B cell (primary cell): Measurements from ENCODE around the gene ANXA1. TPM values are rescaled to one million over a fixed set of nuclear protein-coding genes. Genes with fewer than 3 reads are reported as not detected.

ENCODE experiments used
- ATAC-seq: fragments of 200-7000 bp; cut with Tn5 transposase; one replicate; pipeline ENCODE4 v1.10.0; 2021; ENCODE audit warnings: low read depth, mild to moderate bottlenecking, moderate number of reproducible peaks, moderate library complexity
- CTCF ChIA-PET: fragments of 350-600 bp; sonication (Branson Sonifier 250); formaldehyde crosslinking; loops from one replicate; lab custom pipeline; 2021; ENCODE audit warnings: antibody characterized with exemption, inconsistent platforms; lab: Charles Lee
- POLR2A ChIA-PET: fragments of 350-600 bp; sonication (Branson Sonifier 250); formaldehyde crosslinking; loops from one replicate; lab custom pipeline; 2021; ENCODE audit warnings: antibody characterized with exemption; lab: Charles Lee
- DNase-seq: peaks from one replicate; pipeline ENCODE4 v3.0.0; 2013
- H2AFZ ChIP-seq: 2 replicates; pipeline ENCODE4 v1.6.1; 2012; ENCODE audit warnings: mild to moderate bottlenecking, low read depth, low read length; ENCODE audit not compliant: insufficient read depth, poor library complexity, severe bottlenecking
- H3K27ac ChIP-seq, 2 donors: 1 replicate in 1 of 2; 2 replicates in 1 of 2; pipeline ENCODE4 v1.5.1; 2012 to 2013; ENCODE audit warnings: low read length in 2 of 2, mild to moderate bottlenecking in 2 of 2, moderate library complexity in 1 of 2
- H3K27me3 ChIP-seq, 4 experiments: fragments of 200-600 bp in 1 of 4; sonication (generic) in 1 of 4; replicated peaks in 1 of 4; 1 replicate in 2 of 4; 2 replicates in 2 of 4; pipeline versions ENCODE4 v1.6.1 to v1.7.0; 2013 to 2016; ENCODE audit warnings: low read length in 3 of 4, mild to moderate bottlenecking in 2 of 4, mixed read lengths in 1 of 4, moderate library complexity in 1 of 4; ENCODE audit not compliant: insufficient read depth in 4 of 4, control insufficient read depth in 3 of 4; ENCODE audit errors: control extremely low read depth in 1 of 4
- H3K36me3 ChIP-seq, 2 experiments: replicated peaks in 1 of 2; 1 replicate in 1 of 2; 2 replicates in 1 of 2; pipeline versions ENCODE4 v1.6.1 to v1.7.1; 2013; ENCODE audit warnings: low read length in 1 of 2; ENCODE audit not compliant: insufficient read depth in 2 of 2, control insufficient read depth in 1 of 2; ENCODE audit errors: control extremely low read depth in 1 of 2, extremely low read depth in 1 of 2
- H3K4me1 ChIP-seq, 2 donors: fragments of 200-600 bp in 1 of 2; sonication (generic) in 1 of 2; 1 replicate in 1 of 2; 2 replicates in 1 of 2; pipeline versions ENCODE4 v1.5.1 to v1.6.1; 2013 to 2017; ENCODE audit warnings: low read length in 2 of 2; ENCODE audit not compliant: control insufficient read depth in 2 of 2, insufficient read depth in 2 of 2
- H3K4me2 ChIP-seq: replicated peaks from 2 replicates; pipeline ENCODE3; 2012; ENCODE audit warnings: mild to moderate bottlenecking, low read depth, low read length; ENCODE audit not compliant: poor library complexity, severe bottlenecking
- H3K4me3 ChIP-seq, 5 experiments: fragments of 200-600 bp in 1 of 5; sonication (generic) in 1 of 5; 1 replicate in 3 of 5; 2 replicates in 2 of 5; pipeline versions ENCODE4 v1.5.1 to v1.7.0; 2011 to 2016; ENCODE audit warnings: low read length in 4 of 5, mild to moderate bottlenecking in 4 of 5, low read depth in 2 of 5, control low read depth in 1 of 5, moderate library complexity in 1 of 5; ENCODE audit not compliant: insufficient read depth in 1 of 5; ENCODE audit errors: control extremely low read depth in 1 of 5, extremely low read depth in 1 of 5
- H3K79me2 ChIP-seq: fragments of 200-600 bp; sonication (generic); one replicate; pipeline ENCODE4 v1.6.0; 2016; ENCODE audit warnings: low read length; ENCODE audit not compliant: control insufficient read depth, insufficient read depth
- H3K9ac ChIP-seq: fragments of 200-600 bp; sonication (generic); 2 replicates; pipeline ENCODE4 v1.6.1; 2017; ENCODE audit warnings: mild to moderate bottlenecking, low read length, moderate library complexity
- H3K9me3 ChIP-seq, 3 donors: one replicate each; pipeline versions ENCODE4 v1.6.1 to v1.7.1; 2013; ENCODE audit warnings: low read length in 2 of 3; ENCODE audit not compliant: control insufficient read depth in 2 of 3, insufficient read depth in 1 of 3; ENCODE audit errors: control extremely low read depth in 1 of 3
- H4K20me1 ChIP-seq: 2 replicates; pipeline ENCODE4 v1.6.0; 2012; ENCODE audit warnings: mild to moderate bottlenecking, low read length; ENCODE audit not compliant: insufficient read depth, control insufficient read depth, poor library complexity, severe bottlenecking
- H3K27ac Mint-ChIP-seq: one replicate; pipeline ENCODE4 v1.8.0; 2021; ENCODE audit warnings: mixed read lengths
- H3K27me3 Mint-ChIP-seq: one replicate; pipeline ENCODE4 v1.8.0; 2021; ENCODE audit warnings: mixed read lengths
- H3K4me1 Mint-ChIP-seq: one replicate; pipeline ENCODE4 v1.8.0; 2021; ENCODE audit warnings: mixed read lengths
- H3K4me3 Mint-ChIP-seq: one replicate; pipeline ENCODE4 v1.8.0; 2021; ENCODE audit warnings: mixed read lengths
- H3K9me3 Mint-ChIP-seq: one replicate; pipeline ENCODE4 v1.8.0; 2022; ENCODE audit warnings: mixed read lengths; ENCODE audit not compliant: insufficient read depth
- CTCF ChIP-seq: fragments of 200-600 bp; IDR thresholded peaks from one replicate; pipeline ENCODE4 v1.8.0; 2022; ENCODE audit warnings: antibody characterized with exemption, mild to moderate bottlenecking
- EZH2 ChIP-seq: IDR thresholded peaks from 2 replicates; pipeline ENCODE4 v1.6.1; 2012; ENCODE audit warnings: borderline replicate concordance, low read depth, mild to moderate bottlenecking, moderate library complexity, low read length; ENCODE audit not compliant: insufficient read depth, poor library complexity, severe bottlenecking
- WGBS: methylation state at CpG from one replicate; pipeline ENCODE4 v1.1.5; 2013; ENCODE audit warnings: missing lambda C conversion rate; ENCODE audit not compliant: insufficient coverage; 5-methylcytosine and 5-hydroxymethylcytosine counted together
- intact Hi-C: fragments of 100-400 bp; cut with micrococcal nuclease; formaldehyde crosslinking; loops from one replicate; pipeline ENCODE4 v1.10.0; 2022
- polyA plus RNA-seq: library from polyadenylated mRNA; depleted of rRNA; stranded (reverse); fragments of >200 nt; gene quantifications from 2 replicates; pipeline ENCODE4 v1.2.3, GENCODE V29; 2012
- total RNA-seq, 2 donors: library from RNA; stranded (reverse); fragments of 120-200 nt in 1 of 2; gene quantifications; 1 replicate in 1 of 2; 2 replicates in 1 of 2; pipeline versions ENCODE4 v1.2.3 to v1.2.4, GENCODE V29; 2013 to 2022

ANXA1 gene
- total and polyA plus RNA-seq, 2 donors (not counting 1 experiment from before 2014, with no cell fraction given), result 0.99 to 15.4 TPM

GRCh38 chr9:73104342-73104741 lies 47.3 kb upstream of the ANXA1 start:
- Mint-ChIP-seq H3K9me3 (no peaks in the 10 kb centered on the region), H3K4me3 (no peak overlapping the region), H3K4me1 (no peaks in the 10 kb centered on the region), H3K27ac (no peak overlapping the region), H3K27me3 (no peaks in the 10 kb centered on the region)
- POLR2A ChIA-PET, result no interaction called here
- CTCF ChIA-PET, result no interaction called here
- H3K4me3 ChIP-seq, result no peak overlapping the region
- TF ChIP-seq CTCF, result no peak
- TF ChIP-seq EZH2, result no peak
- no peaks in the 10 kb centered on the region for H3K9me3 ChIP-seq
- H3K27ac ChIP-seq, result no peak overlapping the region
- intact Hi-C loops, result no loop called here
- no peak overlapping the region for H2AFZ ChIP-seq
- no peaks in the 10 kb centered on the region for H3K4me1 ChIP-seq
- H3K4me2 ChIP-seq, result no peak overlapping the region
- H3K79me2 ChIP-seq, result no peaks in the 10 kb centered on the region
- no peaks in the 10 kb centered on the region for H3K36me3 ChIP-seq
- 80% methylated on average over 4 of the region's 4 CpGs for WGBS
- DNase-seq (no peak), ATAC-seq (no peak)
- no peaks in the 10 kb centered on the region for H3K27me3 ChIP-seq
- no peaks in the 10 kb centered on the region for H4K20me1 ChIP-seq
- no peak overlapping the region for H3K9ac ChIP-seq

GRCh38 chr9:73104921-73105320 lies 46.7 kb upstream of the ANXA1 start:
- no peaks in the 10 kb centered on the region for H3K9me3 Mint-ChIP-seq
- no peak for ATAC-seq
- no peak overlapping the region for H3K4me3 Mint-ChIP-seq
- POLR2A ChIA-PET, result no interaction called here
- H3K27me3 ChIP-seq, result no peaks in the 10 kb centered on the region
- no peak overlapping the region for H3K27ac ChIP-seq
- H3K4me1 ChIP-seq, result no peaks in the 10 kb centered on the region
- no peak overlapping the region for H3K4me2 ChIP-seq
- CTCF ChIA-PET, result no interaction called here
- no peaks in the 10 kb centered on the region for H3K79me2 ChIP-seq
- no peaks in the 10 kb centered on the region for H3K27me3 Mint-ChIP-seq
- no peaks in the 10 kb centered on the region for H3K9me3 ChIP-seq
- no peaks in the 10 kb centered on the region for H3K36me3 ChIP-seq
- intact Hi-C loops, result no loop called here
- no peak overlapping the region for H3K4me3 ChIP-seq
- H3K27ac Mint-ChIP-seq, result no peak overlapping the region
- 100% methylated on average over 1 of the region's 3 CpGs for WGBS
- no peak overlapping the region for H2AFZ ChIP-seq
- H3K9ac ChIP-seq, result no peak overlapping the region
- TF ChIP-seq CTCF (no peak), EZH2 (no peak)
- DNase-seq, result no peak
- no peaks in the 10 kb centered on the region for H4K20me1 ChIP-seq
- H3K4me1 Mint-ChIP-seq, result no peaks in the 10 kb centered on the region
